Neutrophil (primary cell): ENCODE measurements around the gene ADAMTS4.

Experiments
- H3K27ac ChIP-seq: fragments of 200-600 bp; sonication (generic); 2 replicates; pipeline ENCODE4 v1.5.1; 2016; ENCODE audit warnings: mild to moderate bottlenecking, moderate library complexity
- H3K27me3 ChIP-seq: fragments of 200-600 bp; sonication (generic); 2 replicates; pipeline ENCODE4 v1.6.0; 2016; ENCODE audit warnings: mild to moderate bottlenecking
- H3K36me3 ChIP-seq: fragments of 200-600 bp; sonication (generic); 2 replicates; pipeline ENCODE4 v1.5.1; 2017
- H3K4me1 ChIP-seq, 2 experiments: fragments of 200-600 bp in 1 of 2; sonication (generic) in 1 of 2; 1 replicate in 1 of 2; 2 replicates in 1 of 2; pipeline versions ENCODE4 v1.5.1 to v1.6.1; 2013 to 2016; ENCODE audit warnings: low read depth in 1 of 2, low read length in 1 of 2, mild to moderate bottlenecking in 1 of 2, moderate library complexity in 1 of 2; ENCODE audit not compliant: control insufficient read depth in 1 of 2, insufficient read depth in 1 of 2
- H3K4me3 ChIP-seq, 2 experiments: fragments of 200-600 bp in 1 of 2; sonication (generic) in 1 of 2; 1 replicate in 1 of 2; 2 replicates in 1 of 2; pipeline ENCODE4 v1.5.1; 2013 to 2016; ENCODE audit warnings: low read depth in 1 of 2, low read length in 1 of 2, mild to moderate bottlenecking in 1 of 2, moderate library complexity in 1 of 2
- H3K9me3 ChIP-seq: fragments of 200-600 bp; sonication (generic); 2 replicates; pipeline ENCODE4 v1.5.1; 2016
- CTCF ChIP-seq: fragments of 200-600 bp; sonication (generic); IDR thresholded peaks from 2 replicates; pipeline ENCODE4 v1.5.1; 2016; ENCODE audit warnings: antibody characterized with exemption

ADAMTS4 gene

DNA sequence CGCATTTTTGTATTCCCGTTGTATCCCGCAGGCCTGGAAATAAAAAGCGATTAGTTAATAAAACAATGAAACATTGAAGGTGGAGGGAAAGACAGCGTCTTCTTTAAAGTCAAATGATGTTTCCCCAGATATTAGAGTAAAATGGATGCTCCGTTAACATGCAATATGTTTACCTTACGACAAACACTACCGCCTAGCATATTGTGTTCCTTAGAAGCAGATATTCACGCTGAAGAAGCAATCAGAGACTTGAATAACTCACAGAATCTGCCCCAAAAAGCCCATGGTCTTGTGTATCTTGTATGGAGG lies 21.0 kb downstream of the ADAMTS4 start:
- no peak for TF ChIP-seq CTCF
- H3K4me3 ChIP-seq: peak overlapping the region; percentile 82 to 92
- H3K36me3 ChIP-seq: peaks cover 19% of the 10 kb centered on the region
- no peaks in the 10 kb centered on the region for H3K9me3 ChIP-seq
- H3K27me3 ChIP-seq: no peaks in the 10 kb centered on the region
- peak overlapping the region; percentile 78 for H3K27ac ChIP-seq
- H3K4me1 ChIP-seq: peaks cover 19 to 22% of the 10 kb centered on the region in 2 experiments

DNA sequence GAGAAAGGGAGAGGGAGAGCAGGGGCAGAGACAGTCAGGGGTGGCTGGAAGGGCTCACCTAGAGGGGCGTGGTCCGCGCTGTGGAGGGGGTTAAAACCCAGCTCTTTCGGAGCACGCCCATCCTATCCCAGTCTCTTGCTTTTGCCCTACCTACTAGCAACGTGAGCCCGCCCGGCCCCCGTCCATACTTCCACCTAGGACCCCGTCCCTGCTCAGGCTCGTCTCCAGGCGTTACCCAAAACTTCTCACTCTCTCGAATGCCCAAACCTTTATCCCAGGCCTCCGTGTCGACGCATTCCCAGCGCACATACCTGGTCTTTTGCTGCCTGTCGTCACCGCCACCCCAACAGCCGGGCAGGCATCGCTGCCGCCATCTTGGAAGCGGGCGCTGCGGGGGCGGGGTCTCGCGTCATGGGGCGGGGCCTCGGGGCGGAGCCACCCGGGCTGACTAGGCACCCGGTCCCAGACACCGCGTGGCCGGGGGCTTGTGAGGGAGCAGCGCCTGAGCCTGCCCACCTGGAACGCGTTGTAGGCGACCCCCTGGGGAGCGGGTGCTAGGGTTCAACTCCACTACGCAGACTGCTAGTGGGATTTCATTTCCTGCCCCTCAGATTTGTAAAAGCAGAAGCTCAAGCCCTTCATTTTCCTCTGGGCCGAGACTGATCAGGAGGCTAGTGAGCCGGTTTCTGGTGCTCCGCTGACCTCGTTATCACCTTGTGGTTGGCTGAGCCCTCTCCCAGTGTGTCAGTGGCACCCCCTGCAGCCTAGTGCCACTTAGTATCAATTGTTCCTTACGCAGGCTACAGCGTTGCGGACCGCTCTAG lies 21.5 kb downstream of the ADAMTS4 start, which contains the start of gene B4GALT3:
TSS of gene B4GALT3 (minus strand) at position 396 of the 824 bp plus-strand sequence. CDS start 1,447 bp downstream, outside the sequence.
- TF ChIP-seq CTCF: no peak
- H3K27me3 ChIP-seq: no peaks in the 10 kb centered on the region
- H3K36me3 ChIP-seq: peaks cover 24% of the 10 kb centered on the region
- peaks cover 19 to 22% of the 10 kb centered on the region in 2 experiments for H3K4me1 ChIP-seq
- H3K27ac ChIP-seq: peak within 1 kb of the TSS; percentile 78
- H3K4me3 ChIP-seq: peak within 1 kb of the TSS; percentile 82 to 92
- H3K9me3 ChIP-seq: no peaks in the 10 kb centered on the region

DNA sequence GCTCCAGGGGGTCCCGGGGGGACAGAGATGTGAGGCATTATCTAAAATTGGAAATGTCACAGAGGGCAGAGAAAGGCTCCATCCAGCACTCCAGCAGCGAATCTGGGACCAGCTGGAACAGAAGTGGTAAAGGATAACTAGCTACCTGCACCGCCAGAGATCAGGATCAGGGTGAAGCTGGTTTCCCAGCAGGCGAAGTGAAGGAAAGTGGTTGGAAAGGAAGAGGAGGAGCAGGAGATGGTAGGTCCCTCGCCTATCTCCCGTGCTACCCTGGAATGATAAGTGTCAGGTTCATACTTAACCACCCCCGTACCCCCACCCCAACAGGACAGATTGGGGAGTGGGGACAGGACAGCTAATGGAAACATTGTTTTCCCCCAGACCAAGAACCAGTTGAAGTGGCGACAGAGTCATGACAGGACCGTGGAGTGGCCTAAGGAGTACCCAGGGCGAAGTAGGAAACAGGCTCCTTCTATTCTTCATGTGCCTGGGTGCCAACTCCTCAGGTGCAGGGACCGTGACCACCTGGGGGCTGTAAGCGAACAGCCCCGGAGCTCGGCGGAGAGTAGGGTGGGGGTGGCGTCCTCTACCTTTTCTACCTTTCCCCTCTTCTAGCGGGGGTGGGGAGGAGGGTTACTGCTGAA lies 22.3 kb downstream of the ADAMTS4 start:
- peaks cover 16 to 22% of the 10 kb centered on the region in 2 experiments for H3K4me1 ChIP-seq
- H3K27ac ChIP-seq: peak overlapping the region; percentile 78
- peak overlapping the region; percentile 82 to 92 for H3K4me3 ChIP-seq
- no peak for TF ChIP-seq CTCF
- no peaks in the 10 kb centered on the region for H3K9me3 ChIP-seq
- H3K36me3 ChIP-seq: peaks cover 31% of the 10 kb centered on the region
- no peaks in the 10 kb centered on the region for H3K27me3 ChIP-seq

GRCh38 chr1:161175771-161176453 lies 22.9 kb downstream of the ADAMTS4 start:
- no peak for TF ChIP-seq CTCF
- no peak overlapping the region for H3K27ac ChIP-seq
- H3K9me3 ChIP-seq: no peaks in the 10 kb centered on the region
- H3K4me3 ChIP-seq: peak overlapping the region in 1 of 2 experiments; percentile 92
- H3K36me3 ChIP-seq: peaks cover 38% of the 10 kb centered on the region
- H3K27me3 ChIP-seq: no peaks in the 10 kb centered on the region
- peaks cover 16 to 22% of the 10 kb centered on the region in 2 experiments for H3K4me1 ChIP-seq

DNA sequence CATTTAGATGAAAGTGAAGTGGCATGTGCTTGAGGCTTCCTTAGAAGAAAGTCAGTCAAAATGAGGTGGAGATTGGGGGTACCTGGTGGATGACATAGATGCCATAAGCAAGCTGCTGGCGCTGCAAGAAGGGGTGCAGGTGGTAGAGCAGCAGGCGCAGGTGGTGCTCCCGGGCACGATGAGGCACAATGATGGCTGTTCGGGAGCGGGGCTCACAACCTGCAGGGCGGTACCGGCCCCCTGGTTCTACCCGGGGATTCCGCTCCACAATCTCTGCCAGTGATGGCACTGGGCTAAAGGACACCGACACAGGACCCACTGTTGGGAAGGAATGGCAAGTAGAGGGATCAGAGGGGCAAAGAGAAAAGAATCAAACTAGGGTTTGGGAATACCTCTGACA lies 23.9 kb downstream of the ADAMTS4 start:
- no peaks in the 10 kb centered on the region for H3K9me3 ChIP-seq
- no peak for TF ChIP-seq CTCF
- no peaks in the 10 kb centered on the region for H3K27me3 ChIP-seq
- peaks cover 48% of the 10 kb centered on the region for H3K36me3 ChIP-seq
- H3K27ac ChIP-seq: no peak overlapping the region
- peaks cover 16 to 22% of the 10 kb centered on the region in 2 experiments for H3K4me1 ChIP-seq
- H3K4me3 ChIP-seq: no peak overlapping the region
